ENCODE data around the gene RTTN.
"Not testable (repeated sequence)": the region's sequence is repeated elsewhere in the genome, so short reads cannot be mapped to it uniquely, and the experiment has no call there.

Gene RTTN

DNA sequence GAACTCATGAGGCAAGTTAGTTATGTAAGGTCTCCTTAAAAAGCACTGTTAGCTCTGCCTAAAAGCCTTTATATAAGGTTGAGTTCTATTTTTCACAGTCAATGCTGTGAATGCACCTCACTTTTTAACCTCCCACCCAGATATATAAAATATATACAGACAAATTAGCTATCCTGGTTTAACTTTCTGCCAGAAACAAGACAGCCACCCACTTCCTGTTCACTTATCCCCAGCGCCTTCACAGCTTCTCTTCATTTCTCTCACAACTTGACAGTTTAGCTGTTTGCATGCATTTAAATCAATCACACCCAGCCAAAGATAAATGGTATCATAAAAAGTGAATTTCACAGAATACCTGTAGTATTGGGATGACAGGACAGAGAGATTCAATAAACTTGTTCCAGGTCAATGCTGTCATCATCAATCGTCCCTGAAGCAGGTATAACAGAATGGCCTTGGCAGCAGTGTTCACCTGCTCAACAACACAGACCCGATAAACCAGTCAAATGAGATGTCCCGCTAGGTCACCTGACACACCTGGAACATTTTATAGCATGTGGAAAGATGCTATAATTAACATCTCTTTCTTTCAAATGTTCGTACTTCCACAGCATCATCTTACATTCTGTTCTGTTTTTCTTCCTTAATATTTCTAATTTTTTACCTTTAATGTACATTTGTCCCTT is 55.7 kb downstream of the RTTN start:
- no peak for DNase-seq (ENCODE audit: low read depth)

DNA sequence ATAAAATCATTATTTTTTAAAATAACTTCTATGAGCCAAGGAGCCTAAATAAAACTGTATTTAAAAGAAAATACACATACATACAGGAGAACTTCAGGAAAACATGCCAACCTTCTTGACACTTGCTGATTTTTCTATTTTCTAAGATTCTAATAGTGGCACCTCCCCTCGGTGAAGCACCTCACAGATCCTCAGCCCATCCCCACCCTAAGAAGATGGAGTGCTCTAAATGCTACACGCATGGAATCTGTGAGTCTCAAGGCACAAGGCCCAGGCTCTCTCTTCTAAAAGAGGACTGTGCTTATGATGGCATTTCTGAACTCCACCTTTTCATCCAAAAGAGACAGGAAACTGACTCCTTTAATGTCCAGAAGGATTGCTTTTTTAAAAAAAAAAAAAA is 56.3 kb downstream of the RTTN start:
- no peak for DNase-seq (ENCODE audit: low read depth)

DNA sequence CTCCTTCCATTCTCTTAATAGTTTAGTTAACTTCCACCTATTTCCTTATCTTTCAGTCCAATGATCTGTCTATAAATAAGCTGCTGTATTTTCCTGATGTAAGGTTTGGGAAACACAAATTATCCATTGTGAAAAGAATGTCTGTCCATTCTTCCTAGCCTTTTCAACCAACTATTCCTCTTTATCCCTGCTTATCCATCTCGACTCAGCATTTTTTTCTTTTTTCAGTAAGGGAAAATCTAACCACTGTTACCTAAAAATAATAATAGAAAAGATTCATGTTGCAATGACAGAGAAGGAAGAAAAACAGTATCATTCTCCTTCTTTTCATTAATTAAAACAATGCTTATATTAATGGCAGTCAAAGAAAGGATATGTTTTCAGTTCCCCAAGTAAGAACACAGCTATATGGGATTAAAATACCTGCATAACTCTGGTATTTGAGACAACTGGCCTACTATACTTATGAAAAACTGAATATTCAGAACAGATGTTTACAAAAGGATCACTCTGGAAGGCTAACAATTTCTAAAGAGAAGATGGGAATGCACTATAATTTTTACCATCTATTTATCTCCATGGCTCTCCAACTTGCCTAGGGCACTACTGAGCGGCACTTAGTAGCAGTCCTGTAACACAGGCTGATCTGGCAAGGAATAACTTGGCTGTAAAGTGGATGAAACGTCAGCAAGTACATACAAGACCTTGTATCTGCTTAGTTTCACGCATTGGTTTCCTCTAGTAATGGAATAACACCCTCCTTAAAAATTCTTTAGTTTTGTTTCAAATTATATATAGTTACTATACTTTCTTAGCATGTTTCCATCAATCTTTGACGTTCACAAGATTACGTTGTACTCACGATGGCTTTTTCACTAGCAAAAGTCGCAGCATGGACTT is 57.2 kb downstream of the RTTN start:
- DNase-seq (ENCODE audit: low read depth), result no peak

DNA sequence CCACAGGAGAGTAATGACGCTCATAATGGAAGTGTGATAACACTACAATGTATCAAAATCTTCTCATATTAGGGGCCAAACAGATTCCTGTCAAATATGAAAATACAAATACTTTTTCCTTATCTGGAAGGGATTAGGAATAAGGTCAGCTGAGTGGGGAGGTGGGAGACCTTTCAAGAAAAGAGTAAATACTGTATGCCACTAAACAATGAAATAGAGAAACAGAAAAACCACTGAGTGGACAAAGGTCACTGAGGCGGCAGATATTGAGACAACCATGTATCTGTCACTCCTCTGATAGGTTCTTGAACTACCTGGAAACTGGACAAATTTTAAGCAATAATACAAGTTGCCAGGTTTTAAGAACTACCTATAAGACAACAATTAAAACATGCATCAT is 59.3 kb downstream of the RTTN start:
- DNase-seq (ENCODE audit: low read depth), result no peak

DNA sequence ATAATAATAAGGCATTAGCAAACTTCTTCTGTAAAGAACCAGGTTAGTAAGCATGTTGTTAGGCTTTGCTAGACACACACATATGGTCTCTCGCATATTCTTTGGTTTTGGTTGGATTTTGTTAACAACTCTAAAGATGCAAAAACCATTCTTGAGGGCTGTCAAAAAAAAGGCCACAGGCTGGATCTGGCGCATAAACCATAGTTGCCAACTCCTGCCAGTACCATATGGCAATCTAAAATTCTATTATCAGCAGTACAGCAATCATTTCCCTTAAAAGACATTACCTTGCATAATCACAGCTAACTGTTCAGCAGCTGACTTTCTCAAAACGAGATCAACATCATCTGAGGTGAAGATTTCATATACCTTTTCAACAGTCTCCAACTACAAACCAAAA is 63.5 kb downstream of the RTTN start:
- DNase-seq (ENCODE audit: low read depth), result no peak

DNA sequence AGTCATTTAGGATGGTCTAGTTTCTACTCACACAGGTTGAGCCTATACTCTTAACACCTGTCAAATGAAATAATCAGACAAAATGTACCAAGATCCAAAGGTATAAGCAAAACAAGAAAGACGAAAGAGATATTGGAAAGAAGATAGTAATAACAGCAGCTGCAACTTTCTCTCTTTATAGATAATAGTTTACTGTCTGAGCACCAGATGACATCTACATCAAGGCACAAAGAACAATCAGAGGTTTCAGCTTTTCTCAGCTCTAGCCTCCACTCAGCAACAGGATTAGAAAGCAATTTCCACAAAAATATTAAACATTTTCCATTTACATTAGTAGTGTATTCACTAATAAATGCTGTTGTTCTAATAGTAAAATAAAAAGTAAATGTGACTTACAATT is 66.3 kb downstream of the RTTN start:
- no peak for DNase-seq (ENCODE audit: low read depth)

DNA sequence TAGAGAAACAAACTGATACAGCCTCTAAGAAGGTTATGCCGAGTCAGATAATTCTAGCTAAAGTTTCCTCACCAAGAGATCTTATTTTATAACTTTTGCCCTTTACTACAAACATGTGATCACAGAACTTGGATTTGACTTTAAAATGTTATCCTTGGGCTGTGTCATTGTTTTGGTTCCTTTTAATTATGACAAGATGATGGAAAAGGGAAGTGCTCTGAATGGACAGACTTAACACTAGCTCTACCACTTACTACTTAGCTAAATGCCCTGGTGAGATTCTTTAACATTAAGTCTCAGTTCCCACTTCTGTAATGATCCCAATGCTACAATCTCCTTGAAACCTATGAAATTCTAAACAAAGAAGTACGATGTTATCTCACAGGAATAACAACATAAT is 69.9 kb downstream of the RTTN start:
- DNase-seq (ENCODE audit: low read depth), result no peak

DNA sequence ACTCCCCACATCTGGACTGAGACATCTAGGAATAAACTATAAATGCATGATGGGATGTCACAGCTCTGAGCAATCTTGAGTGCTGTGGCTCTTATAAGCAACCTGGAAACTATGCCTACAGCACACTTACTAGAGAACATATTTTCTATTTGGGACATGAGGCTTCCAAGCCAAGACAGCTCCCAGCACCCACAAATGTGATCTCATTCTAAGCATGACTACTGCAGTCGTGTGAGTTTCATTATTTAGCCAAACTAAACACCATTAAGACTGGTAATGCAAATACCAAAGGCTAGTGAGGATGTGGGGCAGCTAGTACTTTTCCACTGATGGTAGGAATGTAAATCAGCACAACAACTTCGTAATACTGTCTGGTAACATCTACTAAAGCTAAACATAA is 72.5 kb downstream of the RTTN start:
- no peak for DNase-seq (ENCODE audit: low read depth)

DNA sequence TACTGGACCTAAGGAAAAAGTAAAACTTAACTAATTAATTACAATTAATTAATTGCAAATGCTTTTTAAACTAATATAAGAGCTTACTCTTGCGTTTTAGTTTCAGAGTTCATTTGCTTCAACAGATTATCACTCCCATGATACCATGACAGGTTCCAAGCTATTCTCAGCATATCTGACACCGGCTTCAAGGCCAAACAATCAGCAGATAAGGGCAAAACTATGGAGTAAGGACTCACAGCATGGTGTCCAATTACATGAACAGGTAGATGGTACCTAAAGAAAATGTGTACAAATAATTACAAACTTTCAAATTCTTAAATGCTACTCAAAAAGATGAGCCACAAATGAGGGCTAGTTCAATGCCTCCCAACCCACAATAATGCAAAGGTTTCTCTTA is 77.2 kb downstream of the RTTN start:
- no peak for DNase-seq (ENCODE audit: low read depth)

DNA sequence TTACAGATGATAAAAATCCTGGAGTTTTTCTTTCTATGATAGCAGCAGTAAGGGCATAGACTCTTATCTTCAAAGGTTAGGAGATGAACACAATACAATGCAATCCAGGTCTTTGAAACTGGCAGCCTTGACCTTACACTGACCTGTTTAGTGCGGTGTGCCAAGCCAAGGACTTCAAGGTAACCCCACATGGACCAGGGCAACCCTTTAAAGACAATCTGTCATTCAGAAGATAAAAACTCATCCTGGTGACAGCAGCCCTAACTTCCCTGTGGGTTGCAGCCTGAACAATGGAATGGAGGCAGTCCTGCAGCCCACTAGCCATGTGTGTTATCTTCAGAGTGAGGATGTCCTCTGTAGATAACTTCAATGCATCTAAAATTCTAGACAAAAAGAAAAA is 78.1 kb downstream of the RTTN start:
- no peak for DNase-seq (ENCODE audit: low read depth)

DNA sequence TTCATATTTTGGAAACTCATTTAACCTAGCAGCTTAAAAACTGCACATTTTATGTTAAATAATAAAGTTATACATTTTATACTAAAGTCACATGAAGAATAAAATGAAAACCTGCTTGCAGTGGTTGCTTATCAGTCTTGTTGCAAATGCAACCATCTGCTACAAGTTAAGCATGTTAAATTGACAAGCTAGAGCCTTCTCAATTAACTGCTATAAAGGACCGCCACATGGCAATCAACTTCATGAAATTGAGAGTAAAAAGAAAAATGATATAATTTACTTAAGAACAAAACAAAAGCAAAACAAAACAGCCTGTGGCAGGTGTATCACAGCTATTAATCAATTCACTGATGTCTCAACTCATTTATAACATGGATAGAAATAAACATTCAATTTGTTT is 78.7 kb downstream of the RTTN start:
- no peak for DNase-seq (ENCODE audit: low read depth)

DNA sequence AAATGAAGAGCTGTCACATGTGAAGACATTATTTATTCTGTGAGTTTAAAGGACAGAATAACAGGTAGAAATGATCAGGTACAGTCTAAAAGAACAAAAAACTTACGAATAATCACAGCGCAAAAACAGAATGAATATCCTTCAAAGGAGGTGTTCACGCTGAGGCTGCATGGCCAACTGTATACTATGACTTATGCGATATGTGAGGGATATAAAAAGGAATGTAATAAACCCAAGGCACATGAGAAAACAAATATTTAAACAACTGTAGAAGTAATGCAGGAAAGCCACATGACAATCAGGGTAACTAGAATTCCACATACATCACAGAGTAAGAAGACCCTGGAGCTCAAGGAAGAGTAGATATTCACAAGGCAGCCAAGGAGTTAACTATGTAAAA is 81.3 kb downstream of the RTTN start:
- no peak for DNase-seq (ENCODE audit: low read depth)

DNA sequence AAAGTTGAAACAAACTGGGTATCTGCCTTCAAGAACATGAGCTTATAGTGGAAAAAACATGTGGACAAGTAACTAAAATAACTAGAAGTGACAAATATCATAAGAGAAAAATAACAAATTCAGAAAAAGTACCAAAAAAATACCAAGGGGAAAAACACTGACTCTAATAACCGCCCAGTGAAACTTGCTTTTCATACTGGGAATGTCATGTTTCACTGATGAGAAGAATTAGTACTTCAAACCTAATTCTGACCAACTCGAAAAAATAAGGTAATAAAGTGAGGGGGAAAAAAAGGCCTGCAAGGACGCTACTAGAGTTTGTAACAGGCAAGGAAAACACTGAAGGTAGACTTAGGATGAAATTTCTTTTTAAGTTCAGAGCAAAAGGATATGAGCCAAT is 83.6 kb downstream of the RTTN start:
- no peak for DNase-seq (ENCODE audit: low read depth)

DNA sequence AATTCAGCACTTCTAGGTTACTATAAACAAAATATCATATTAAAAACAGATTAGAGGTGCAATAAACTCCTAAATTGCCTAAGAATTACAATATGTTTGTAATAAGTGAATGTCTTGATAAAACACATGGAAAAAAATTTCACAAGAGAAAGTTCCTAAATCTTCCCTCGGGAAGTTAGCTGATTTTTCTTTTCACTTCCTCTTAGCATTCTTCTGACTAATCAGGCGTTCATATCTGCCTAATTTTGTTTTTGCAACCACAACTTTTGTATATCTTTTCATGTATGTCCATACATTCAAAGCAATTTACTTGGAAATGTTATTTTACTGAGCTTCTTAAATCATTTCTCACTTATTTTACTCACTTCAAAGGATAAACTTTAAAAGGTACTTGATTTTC is 88.5 kb downstream of the RTTN start:
- DNase-seq (ENCODE audit: low read depth), result no peak

DNA sequence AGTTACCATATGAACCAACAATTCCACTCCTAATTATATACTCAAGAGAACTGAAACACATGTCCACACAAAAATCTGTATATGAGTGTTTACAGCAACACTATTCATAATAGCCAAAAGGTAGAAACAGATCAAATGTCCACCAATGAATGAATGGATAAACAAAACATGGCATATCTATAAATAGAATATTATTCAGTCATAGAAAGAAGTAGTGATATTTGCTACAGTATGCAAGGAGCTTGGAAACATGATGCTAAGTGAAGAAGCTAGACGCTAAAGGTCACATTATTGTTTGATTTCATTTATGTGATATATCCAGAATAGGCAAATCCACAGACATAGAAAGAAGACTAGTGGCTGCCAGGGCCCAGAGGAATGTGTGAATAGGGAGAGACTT is 92.0 kb downstream of the RTTN start:
- DNase-seq (ENCODE audit: low read depth), result no peak

DNA sequence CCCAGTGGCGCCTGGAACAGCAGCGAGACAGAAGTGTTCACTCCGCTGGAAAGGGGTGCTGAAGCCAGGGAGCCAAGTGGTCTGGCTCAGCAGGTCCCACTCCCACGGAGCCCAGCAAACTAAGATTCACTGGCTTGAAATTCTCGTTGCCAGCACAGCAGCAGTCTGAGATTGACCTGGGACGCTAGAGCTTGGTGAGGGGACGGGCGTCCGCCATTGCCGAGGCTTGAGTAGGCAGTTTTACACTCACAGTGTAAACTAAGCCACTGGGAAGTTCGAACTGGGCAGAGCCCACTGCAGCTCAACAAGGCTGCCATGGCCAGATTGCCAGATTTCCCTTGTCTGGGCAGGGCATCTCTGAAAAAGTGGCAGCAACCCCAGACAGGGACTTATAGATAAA is 94.8 kb downstream of the RTTN start:
- no peak for DNase-seq (ENCODE audit: low read depth)

DNA sequence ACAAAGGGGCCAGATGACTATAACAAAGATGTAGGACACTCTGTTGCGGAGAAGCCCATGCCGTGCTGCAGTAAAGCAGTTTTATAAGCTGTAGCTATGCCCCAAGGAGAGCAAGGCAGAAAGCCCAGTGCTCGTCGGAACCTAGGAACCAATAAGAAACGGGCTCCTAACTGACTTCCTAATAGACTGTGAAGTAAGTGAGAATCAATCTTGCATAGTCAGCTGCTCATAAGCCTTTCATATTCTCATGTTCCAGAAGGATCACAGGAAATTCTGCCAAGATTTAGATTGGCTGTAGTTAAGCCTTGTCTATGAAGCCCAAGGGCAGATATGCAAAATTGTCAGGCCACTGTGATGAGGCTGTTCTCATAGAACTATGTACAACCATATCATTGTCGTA is 98.4 kb downstream of the RTTN start:
- no peak for DNase-seq (ENCODE audit: low read depth)

DNA sequence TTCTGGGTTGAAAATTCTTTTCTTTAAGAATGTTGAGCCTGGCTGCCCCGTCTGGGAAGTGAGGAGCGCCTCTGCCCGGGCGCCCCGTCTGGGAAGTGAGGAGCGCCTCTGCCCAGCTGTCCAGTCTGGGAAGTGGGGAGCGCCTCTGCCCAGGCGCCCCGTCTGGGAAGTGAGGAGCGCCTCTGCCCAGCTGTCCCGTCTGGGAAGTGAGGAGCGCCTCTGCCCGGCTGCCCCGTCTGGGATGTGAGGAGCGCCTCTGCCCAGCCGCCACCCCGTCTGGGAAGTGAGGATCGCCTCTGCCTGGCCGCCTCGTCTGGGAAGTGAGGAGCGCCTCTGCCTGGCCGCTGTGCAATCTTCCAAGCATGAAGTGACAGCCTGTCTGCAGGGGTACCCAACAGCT is 102.6 kb downstream of the RTTN start:
- DNase-seq (ENCODE audit: low read depth), result not testable (repeated sequence)

DNA sequence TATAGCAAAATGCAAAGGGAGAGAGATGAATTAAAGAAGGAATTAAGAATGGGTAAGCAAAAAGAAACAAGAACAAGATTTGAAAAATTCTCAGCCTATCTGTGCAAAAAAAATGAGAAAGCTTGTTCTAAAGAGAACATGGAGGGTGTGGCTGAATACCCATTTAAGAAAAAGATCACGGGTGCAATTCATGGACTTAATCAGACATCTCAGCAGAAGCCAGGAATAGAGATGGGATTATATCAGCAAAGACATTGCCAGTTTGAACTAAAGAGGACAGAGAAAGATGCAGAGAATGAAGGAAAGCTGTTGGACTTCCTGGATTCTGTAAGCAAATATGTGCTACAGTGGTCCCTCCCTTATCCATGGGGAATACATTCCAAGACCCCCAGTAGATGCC is 115.6 kb downstream of the RTTN start:
- DNase-seq (ENCODE audit: low read depth), result no peak

DNA sequence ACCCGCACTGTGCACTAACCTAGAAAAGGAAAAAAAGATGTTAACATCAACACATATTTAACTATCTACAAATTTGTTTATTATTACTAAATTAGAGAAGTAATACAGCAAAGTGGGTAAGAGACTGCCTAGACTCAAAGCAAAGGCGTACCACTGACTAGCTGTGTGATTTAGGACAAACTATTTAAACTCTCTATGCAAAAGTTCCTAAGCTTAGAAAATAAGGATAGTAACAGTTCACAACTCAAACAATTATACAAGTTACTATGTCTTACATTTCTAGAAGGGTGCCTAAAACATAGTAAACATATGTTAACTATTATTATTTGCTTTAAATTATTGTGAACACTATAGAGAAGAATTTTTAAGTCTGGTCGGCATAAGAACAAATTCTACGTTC is 119.4 kb downstream of the RTTN start:
- no peak for DNase-seq (ENCODE audit: low read depth)

DNA sequence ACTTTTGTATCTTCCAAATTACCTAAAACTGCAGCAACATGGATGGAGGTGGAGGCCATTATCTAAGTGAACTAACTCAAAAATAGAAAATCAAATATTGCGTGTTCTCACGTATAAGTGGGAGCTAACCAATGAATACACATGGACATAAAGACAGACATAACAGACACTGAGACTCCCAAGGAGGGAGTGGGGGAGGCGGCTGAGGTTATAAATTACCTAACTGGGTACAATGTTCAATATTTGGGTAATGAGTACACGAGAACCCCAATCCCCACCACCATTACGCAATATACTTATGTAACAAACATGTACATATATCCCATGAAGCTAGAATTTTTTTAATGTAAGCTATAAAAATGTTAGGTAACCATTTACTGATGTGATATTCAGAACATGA is 119.8 kb downstream of the RTTN start:
- DNase-seq (ENCODE audit: low read depth), result no peak

DNA sequence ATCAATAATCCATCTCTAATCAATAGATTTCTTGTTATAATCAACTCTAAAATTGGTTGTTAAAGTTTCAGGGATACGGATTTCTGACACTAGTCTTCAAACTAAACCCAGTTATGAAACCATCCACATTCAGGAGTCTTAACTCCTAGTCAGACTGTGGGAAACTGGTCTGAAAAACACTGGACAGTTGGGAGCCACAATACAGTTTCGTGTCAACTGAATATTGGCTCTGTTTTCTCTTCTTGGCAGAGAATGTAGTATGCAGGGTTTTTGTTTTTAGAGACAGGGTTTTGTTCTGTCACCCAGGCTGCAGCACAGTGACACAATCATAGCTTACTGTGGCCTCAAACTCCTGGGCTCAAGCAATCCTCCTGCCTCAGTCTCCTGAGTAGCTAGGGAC is 123.1 kb downstream of the RTTN start:
- no peak for DNase-seq (ENCODE audit: low read depth)

DNA sequence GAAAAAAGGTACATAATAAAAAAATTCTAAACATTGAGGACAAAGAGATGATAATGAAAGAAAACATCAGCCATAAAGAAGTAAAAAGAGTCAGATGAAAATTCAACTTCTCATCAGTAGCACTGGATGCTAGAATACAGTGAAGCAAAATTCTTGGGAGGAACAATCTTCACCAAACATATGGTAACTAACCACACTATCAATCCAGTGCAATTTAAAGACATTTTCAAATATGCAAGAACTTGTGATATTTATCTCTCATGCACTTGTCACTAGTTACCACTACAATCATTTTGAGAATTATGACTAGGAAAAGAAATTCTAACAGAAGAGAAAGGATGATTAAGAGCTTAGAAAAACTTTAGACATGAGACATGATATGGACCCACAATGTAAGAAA is 127.4 kb downstream of the RTTN start:
- DNase-seq (ENCODE audit: low read depth), result no peak

DNA sequence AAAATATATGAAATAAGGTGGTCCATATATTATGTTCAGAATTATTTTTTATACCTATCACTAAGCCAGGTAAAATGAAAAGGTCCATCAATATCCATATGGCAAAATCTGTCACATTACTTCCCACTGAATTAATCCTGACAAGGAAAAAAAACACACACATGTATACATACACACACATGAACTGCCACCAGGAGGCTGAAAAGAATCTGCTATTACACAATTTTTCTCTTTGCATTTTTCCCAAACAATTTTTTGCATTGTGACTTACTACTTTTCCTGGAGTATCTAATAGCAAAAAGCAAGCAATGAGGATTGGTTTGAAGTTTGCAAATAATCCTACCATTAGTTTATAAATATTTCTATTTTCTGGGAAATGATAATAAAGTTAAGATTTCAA is 129.6 kb downstream of the RTTN start:
- DNase-seq (ENCODE audit: low read depth), result no peak
